Activated naive CD4-positive, alpha-beta T cell treated with anti-CD3 and anti-CD28 coated beads, Interleukin-2, amount 50 U/mL, for 72 hours (primary cell): ENCODE results near the gene AGAP9. TPM values are rescaled to one million over a fixed set of nuclear protein-coding genes. Genes with fewer than 3 reads are reported as not detected.
A peak's percentile ranks its signal among the peaks of the same experiment; 100 is the strongest.

Experiments
- ATAC-seq, 2 donors: fragments of 150-1000 bp; cut with Tn5 transposase; 2 replicates each; pipeline ENCODE4 v1.10.0; 2021; ENCODE audit warnings: mild to moderate bottlenecking in 2 of 2, moderate library complexity in 2 of 2
- DNase-seq, 2 donors: peaks; one replicate each; pipeline ENCODE4 v3.0.0; 2021 to 2022; ENCODE audit warnings: low spot score in 2 of 2
- H3K27ac Mint-ChIP-seq, 2 donors: one replicate each; pipeline ENCODE4 v1.8.0; 2022; ENCODE audit warnings: mild to moderate bottlenecking in 2 of 2, mixed read lengths in 2 of 2
- H3K36me3 Mint-ChIP-seq, 2 donors: one replicate each; pipeline ENCODE4 v1.8.0; 2022; ENCODE audit warnings: mixed read lengths in 2 of 2
- H3K9me3 Mint-ChIP-seq, 2 donors: one replicate each; pipeline ENCODE4 v1.8.0; 2022; ENCODE audit warnings: mixed read lengths in 2 of 2
- total RNA-seq, 2 donors: library from RNA; stranded (reverse); gene quantifications; one replicate each; pipeline ENCODE4 v1.2.3, GENCODE V29; 2022

AGAP9 gene
- total RNA-seq, 2 donors from 2014 or later = 4.4 to 6.1 TPM

DNA sequence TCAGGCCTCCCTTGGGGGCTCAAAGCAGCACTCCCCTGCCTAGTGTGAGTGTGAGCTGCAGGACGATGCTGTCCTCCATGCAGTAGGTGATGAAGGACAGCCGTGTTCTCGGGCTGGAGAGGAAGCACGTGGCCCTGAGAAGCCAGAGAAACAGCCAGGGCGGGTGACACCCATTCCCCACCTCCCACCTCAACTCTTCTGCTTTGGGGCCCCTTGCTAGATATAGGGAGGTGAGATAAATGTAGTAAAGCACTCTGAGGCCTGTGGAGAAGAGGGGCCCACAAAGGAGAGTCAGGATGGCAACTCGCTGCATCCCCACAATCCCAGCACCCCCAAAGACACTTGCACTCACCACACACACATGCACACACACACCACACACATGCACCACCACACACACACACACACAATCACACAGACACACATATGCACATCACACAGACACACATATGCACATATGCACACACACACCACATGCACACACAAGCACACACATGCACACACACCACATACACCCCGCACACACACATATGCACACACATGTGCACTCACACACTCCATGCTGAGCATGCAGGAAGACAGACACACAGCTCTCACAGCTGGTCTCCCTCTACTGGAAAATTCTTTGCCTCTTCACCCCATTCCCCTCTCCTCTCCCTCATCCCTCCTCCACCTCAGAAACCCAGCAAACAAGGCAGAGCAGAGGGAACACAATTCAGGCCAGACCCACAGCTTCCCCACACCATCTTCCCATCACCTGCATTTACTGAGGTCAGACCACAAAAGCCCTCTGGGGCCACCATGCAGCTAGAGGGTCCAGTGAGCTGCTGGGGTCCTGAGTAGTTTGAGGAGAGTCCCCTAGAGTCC lies 70.1 kb downstream of the AGAP9 start:
- ATAC-seq = no peak
- DNase-seq = no peak
- Mint-ChIP-seq H3K9me3 (no peaks in the 10 kb centered on the region), H3K27ac (no peak overlapping the region), H3K36me3 (no peaks in the 10 kb centered on the region)

GRCh38 chr10:47452495-47453140 lies 70.8 kb downstream of the AGAP9 start:
- Mint-ChIP-seq H3K27ac (no peak overlapping the region), H3K9me3 (peaks cover 0 to 4% of the 10 kb centered on the region in 2 donors), H3K36me3 (no peaks in the 10 kb centered on the region)
- ATAC-seq (peak in 1 of 2 donors; percentile 9), DNase-seq (no peak)

- Mint-ChIP-seq H3K36me3 (no peaks in the 10 kb centered on the region), H3K9me3 (peaks cover 0 to 4% of the 10 kb centered on the region in 2 donors), H3K27ac (no peak overlapping the region)
- ATAC-seq (no peak), DNase-seq (no peak)
Measured at GRCh38 chr10:47451998-47452494, 71.4 kb downstream of the AGAP9 start.

Other genes with a start within 250 kb of the AGAP9 start
- under 1 TPM; 0.14 to 0.23 TPM for gene GDF10, start 223.4 kb downstream of the AGAP9 start, total RNA-seq
- gene GDF2, start 201.2 kb downstream of the AGAP9 start, total RNA-seq = not detected
- gene RBP3, start 175.3 kb downstream of the AGAP9 start, total RNA-seq = not detected
- under 1 TPM; 0.23 to 0.55 TPM for gene ZNF488, start 139.3 kb downstream of the AGAP9 start, total RNA-seq
- gene ANXA8, start 39.5 kb downstream of the AGAP9 start, total RNA-seq = not detected
- gene FAM25G, start 31.9 kb downstream of the AGAP9 start, total RNA-seq = not detected
- under 1 TPM in 1 of 2 donors, not detected in 1; 0.23 TPM for gene SYT15B, start 240.0 kb upstream of the AGAP9 start, total RNA-seq